HPDE6-E6E7 (cell line): ENCODE data around the gene FOXO3.
A peak's percentile ranks its signal among the peaks of the same experiment; 100 is the strongest.
"Not testable (repeated sequence)": the region's sequence is repeated elsewhere in the genome, so short reads cannot be mapped to it uniquely, and the experiment has no call there.

Experiments
- DNase-seq: peaks from one replicate; pipeline ENCODE4 v3.0.0; 2011; ENCODE audit warnings: missing footprints; ENCODE audit errors: extremely low spot score

FOXO3 gene

DNA sequence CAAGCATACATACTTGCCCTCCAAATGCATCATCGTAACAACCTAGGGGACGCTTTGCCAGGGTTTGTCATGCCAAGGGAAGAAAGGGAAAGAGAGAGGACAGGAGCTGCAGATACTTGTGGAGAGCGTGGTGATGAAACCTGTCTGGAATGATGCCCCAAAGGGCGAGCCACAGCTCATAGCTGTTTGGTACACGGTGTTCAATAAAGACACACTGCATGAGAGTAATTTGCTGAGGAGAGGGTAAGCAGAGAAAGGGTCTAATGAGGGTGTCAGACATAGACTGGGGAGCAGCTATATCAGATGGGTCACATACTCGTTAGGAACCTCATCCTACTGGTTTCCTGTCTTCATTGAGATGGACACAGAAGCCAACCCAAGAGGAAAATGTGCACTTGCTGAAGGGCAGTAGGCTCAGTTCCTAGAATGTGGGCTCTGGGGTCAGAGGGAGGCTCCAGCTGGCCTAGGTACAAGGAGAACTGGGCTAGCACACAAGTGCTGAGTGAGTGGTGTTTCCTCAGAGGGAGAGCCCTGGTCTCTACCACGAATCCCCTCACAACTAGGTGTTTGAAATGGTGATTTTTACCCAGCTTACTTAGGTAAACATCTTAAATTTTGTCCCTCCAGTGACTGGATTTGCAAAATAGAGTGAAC lies 5.2 kb upstream of the FOXO3 start:
- DNase-seq = no peak

DNA sequence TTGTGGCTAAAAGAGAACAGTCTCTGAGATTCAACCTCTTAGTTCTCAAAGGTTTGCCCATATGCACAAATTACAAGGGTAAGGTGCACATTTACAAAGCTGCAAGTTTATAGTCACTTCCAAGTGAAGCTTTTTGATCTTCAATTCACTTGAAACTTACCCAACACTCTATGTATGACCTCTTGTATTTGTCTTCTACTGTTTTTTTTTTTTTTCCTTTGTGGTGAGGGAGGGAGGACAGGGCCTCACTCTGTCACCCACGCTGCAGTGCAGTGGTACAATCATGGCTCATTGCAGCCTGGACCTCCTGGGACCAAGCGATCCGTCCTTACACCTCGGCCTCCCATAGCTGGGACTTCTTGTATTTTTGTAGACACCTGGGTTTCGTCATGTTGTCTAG lies 4.5 kb upstream of the FOXO3 start:
- no peak for DNase-seq

DNA sequence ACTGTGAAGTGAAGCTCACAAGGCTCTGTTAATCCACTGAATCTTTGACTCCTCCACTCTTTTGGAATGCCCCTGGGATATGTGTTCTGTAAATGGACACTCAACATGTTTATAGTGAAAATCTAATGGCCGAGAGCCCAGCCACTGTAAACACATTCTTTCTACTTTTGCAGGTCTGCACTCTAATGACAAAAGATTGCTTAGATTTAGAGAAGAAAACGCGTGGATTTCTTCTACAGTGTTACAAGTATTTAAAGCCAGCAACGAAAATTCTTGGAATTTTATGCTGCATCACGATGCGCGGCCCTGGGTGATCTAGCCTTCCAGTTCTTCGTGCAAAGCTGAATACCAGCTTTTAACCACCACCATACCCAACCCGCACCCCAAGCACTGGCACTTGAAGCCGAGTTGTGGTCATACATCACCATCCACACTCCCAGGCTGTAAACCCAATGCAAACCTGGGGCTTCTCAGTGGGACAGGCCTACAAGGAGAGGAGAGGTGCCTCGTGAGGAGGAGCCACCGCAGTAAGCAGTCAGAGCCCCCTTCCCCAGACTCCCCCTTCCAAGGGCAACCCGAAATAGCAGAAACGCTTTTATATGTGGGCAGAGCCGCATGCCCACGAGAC lies 3.7 kb upstream of the FOXO3 start:
- no peak for DNase-seq

DNA sequence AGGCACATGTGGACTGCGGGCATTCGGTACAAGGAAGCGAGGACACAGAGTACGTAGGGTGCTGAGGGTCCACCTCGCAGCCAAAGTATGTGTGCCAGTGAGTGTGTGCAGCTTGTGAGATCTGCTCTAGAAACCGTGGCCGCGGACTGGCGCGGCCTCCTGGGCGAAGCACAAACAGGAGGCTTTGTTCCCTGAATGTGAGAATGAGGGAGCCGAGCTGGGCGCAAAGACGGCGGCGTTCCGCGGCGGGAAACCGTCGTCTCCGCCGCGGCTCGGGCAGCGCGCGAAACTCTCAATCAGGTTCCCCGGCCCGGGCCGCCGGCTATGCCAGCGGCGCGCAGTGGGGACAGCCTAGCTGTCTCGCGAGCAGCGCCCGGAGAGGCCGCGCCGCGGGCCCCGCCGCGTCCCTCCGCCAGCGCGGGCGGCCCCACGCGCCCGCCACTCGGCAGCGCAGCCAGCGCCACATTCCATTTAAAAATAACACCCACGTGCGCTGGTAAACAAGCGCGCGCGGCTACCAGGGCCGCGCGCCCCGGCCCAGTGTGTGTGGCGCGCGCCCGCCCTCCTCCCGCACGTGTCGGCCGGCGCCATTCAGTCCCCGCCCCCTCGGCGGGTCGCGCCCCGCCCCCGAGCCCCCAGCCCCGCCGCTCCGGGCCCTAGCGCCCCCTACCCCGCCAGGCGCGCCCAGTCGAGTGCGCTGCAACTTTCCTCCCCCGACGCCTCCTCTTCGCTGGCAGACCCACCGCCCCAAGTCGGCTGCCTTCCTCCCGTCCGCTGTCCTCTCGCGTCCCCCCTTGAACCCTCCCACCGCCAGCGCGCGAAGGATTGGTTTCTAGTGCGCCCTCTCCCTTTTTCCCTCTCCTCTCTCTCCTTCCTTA lies 3.0 kb upstream of the FOXO3 start:
- DNase-seq = no peak

DNA sequence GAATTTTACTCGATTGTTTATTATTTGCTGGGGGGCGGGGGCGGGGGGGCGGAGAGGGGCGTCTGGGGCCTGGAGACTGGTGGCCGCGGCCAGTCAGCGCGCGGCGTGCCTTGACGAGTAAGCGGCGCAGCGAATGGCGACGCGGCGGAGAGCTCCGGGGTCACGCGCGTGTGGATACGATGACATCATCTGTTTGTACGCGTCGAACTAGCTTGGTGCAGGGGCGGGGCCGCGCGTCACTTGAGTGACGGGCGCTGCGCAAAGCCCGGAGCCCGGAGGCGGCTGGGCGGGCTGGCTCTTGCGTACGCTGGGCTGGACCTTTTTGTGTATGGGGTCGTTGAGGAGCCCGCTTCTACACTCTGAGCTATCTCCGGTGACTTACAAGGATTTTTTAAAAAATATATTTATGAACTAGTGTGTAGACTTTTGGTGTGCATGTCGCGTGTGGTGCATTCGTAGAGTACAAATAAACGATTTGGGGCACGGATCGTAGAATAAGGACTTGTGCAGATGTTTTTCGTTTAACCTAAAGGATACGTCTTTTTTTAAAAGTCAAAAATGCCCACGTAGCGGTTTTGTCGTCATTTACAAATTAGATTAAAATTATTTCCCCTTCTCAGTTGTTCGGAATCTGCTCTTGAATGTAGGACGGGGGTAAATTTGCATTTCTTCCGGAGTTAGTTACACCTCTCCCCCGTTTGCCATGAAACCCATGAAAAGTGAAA lies 2.2 kb upstream of the FOXO3 start:
- peak; percentile 67 for DNase-seq

DNA sequence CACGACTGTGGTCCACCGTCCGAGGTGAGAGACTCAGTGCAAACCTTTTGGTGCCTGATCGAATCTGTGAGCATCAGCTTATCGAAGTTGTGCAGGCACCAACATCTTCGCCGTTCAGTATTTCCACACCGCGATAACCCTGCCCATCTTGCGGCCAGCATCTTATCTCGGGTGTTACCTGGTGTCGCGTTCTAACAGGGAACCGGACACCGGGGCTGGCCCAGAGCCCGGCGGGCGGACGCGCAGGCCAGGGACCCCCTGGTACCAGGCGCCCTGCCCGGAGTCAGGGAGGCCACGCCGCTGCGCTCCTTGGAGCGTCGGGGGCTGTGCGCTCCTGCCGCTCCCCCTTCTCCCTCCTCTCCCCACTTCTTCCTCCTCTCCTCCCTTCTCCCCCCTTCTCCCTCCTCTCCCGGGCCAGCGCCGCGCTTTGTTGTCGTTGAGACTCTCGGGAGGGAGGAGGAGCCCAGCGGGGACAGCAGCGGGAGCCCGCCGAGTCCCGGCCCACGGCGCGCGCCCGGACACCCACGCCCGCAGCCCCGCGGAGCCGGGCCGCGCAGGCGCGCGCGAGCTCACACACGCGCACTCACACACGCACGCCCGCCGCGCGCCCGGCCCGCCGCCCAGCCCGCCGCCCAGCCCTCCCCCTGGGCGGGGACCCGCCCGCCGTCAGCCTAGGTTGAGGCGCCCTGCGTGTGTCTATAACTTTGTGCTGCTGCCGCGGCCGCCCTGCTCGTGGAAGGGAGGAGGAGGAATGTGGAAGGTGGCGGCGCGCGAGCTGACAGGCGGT lies 1.4 kb upstream of the FOXO3 start:
- DNase-seq = no peak

DNA sequence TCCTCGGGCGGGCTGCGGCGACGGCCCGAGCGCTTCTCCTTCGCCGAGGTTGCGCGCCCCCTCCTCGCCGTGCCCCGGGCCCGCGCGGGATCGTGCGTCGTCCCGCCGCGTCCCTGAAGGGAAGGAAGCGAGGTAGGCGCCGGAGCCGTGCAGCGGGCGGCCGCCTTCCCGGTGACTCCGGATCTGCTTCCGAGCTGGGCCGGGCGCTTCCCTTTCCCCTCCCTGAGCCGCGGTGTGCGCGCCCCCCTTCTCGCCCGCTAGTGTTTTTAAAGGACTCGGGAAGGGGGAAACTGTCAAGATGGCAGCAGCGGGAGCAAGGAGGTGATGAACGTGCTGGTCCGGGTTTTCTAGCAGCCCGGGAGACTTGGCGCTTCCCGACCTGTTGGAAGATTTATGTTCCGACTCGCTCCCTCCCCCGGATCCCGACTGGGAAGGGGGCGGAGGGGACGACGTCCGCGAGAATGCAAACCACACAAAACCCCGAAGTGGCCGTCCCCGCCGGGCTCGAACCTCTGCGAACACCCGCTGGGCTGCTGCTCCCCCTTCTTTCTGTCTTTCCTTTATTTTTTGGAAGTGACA lies 744 bp upstream of the FOXO3 start:
- no peak for DNase-seq

DNA sequence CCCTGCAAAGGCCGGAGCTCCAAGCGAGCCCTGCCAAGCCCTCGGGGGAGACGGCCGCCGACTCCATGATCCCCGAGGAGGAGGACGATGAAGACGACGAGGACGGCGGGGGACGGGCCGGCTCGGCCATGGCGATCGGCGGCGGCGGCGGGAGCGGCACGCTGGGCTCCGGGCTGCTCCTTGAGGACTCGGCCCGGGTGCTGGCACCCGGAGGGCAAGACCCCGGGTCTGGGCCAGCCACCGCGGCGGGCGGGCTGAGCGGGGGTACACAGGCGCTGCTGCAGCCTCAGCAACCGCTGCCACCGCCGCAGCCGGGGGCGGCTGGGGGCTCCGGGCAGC lies 561 bp downstream of the FOXO3 start:
- DNase-seq = not testable (repeated sequence)

DNA sequence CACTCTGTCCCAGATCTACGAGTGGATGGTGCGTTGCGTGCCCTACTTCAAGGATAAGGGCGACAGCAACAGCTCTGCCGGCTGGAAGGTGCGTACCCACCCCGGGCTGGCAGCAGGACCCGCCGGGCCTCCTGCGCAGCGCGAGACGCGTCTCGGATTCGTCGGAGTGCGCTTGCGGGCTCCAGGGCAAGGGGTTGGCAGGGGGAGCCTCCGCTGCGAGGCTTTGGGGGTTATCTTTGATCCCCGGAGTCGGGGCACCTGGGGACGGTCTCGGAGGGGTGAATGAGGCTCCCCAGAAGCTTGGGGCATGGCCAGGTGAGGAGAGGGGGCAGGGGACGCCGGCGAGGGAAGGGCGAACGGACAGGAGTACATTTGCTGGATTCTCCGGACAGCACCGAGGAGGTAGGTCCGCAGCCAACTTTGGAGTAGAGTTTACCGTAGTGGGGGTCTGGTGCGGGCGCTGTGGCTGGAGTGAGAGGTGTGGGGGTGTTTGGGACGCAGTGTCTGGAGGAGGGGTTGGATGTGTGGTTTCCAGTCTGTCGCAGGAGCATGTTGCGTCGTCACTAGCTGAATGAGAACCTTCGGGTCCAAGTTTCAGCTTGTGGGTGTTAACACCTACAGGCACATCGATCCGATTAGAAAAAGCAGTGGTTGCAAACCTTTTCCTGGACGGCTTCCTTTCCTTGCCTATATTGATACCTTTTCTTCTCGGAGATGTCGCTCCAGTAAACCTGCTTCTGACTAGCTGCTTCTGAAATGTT lies 1.2 kb downstream of the FOXO3 start:
- DNase-seq = no peak

DNA sequence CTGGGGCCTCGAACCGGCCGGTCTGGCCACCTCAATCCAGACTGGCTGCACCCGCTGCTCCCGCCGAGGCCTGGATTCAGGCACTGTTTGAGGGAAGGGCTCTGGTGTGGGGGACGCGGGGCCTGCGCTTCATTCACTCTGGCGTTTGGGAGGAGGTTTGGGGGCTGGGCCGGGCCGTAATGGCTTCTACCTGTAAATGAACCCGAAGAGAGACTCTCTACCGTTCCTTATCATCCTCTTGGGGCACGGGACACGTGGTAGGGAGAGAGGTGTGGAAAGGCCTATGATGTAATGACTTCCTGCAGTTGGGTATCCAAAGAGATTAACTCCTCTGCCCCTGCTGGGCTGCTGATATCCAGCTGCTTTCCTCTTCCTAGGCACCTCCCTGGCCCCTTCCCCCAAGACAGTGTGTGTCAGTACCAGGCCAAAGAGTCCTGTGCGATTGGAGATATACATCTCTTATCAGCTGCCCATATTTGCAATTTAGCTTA lies 1.8 kb downstream of the FOXO3 start:
- peak; percentile 76 for DNase-seq

DNA sequence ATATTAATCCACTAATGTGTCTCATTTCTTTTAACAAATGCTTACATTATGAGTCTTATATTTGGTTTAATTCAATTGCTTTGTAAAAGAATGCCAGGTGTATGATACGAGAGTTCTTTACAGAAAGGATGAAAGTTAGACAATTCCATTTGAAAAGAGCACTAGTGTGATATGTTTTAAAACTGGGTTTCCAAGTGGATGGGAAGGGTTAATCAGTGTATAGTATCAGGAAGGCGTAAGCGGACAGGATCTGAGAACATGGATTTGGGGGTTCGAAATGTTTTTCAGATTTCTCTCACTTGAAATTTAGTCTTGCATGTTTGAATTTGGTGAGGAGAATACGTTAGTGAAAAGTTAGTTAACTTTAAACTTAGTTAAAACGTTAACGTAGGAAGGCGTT lies 2.6 kb downstream of the FOXO3 start:
- no peak for DNase-seq

DNA sequence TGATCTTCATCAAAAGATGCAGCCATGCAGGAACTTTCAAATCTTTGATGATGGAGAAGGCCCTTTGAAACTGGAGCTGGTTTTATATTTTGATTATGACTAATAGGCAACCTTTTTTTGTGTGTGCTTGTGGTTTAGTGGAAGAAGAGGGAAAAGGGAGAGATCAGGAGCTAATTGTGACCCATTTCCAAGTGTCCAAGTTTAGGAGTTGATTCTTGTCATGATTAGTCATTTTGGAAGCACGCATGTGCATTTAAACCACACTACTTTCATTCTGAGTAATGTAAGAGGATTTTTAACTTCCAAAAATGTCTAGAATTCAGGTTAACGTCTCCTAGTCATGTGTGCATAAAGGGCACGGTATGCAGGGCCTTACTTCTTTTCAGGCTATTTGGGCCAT lies 3.5 kb downstream of the FOXO3 start:
- no peak for DNase-seq

DNA sequence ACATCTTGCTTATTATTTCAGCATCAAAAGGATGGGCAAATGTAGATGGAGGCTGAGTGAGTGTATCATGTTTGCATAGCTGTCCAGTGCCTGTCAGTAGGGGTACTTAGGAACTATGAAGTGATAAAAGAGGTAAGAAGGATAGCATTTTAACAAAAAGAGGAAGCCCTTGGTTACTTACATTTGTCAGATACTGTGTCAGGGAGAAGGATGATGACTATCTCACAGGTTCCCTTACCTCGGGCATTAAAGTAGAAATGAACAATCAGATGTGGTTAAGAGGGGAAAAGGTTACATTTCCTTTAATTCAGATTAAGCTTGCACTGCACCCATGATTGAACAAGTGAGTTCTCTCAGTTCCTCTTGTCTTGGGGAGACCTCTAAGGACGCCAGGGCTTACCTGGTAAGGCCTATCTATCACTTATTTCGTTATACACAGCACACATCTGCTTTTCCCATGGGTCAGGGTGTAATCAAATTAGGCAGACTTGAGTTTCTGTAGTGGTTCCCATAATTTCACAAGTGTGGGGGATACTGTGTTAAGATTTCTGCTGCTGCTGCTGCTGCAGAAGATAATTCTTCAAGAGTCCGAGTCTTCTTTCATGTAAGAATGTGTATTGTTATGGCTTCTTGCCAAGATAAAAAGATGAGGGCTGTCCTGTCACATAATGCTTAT lies 4.5 kb downstream of the FOXO3 start:
- no peak for DNase-seq

DNA sequence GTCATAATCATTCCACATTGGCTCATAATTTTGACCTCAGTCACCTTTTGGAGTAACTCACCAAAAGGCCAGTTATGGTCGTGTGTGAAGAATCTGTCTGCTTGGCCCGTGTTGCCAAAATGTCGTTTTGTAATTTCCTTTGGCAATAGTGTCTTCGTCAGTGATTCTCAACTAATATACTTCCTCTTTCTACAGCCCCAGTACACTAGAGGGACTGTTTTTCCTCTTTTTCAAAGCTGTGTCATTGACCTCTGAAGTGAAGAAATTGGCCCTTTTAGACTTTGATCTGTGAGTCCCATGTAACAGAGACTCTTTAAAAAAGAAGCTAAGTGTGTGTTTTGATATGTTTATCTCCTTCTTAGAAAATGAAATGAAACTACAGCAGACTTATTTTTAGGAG lies 5.2 kb downstream of the FOXO3 start:
- DNase-seq = no peak

DNA sequence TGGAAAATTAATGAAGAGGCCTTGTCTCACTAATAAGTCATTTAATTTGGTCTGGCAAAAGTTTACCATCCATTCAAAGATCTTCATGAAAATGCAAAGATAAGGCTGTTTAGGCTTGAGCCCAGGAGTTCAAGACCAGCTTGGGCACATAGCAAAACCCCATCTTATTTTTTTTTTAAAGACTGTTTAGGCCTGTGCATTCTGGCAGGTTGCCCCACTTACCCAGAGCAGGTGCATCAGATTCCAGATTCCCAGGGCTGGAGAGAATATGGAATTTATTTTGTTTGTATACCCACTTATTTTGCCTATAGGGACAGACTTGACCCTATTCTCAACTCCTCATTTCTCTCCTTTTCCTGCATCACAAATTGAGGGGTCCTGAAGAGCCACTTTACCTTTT lies 5.7 kb downstream of the FOXO3 start:
- DNase-seq = no peak

DNA sequence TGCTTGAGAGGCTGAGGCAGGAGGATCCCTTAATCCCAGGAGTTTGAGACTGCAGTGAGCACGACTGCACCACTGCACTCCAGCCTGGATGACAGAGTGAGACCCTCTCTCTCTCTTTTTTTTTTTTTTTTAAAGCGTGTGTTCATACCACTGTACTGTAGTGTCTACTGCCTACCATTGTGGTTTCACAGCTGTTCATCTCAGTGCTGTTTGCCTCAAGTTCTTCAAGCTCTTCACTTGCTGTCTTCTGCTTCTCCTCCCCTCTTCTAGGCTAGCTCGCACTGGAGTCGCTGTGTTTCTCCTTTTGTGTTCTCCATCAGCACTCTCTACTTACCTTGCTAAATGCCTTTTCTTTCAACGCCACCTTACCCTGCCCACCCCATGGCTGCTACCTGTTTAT lies 7.4 kb downstream of the FOXO3 start:
- no peak for DNase-seq

DNA sequence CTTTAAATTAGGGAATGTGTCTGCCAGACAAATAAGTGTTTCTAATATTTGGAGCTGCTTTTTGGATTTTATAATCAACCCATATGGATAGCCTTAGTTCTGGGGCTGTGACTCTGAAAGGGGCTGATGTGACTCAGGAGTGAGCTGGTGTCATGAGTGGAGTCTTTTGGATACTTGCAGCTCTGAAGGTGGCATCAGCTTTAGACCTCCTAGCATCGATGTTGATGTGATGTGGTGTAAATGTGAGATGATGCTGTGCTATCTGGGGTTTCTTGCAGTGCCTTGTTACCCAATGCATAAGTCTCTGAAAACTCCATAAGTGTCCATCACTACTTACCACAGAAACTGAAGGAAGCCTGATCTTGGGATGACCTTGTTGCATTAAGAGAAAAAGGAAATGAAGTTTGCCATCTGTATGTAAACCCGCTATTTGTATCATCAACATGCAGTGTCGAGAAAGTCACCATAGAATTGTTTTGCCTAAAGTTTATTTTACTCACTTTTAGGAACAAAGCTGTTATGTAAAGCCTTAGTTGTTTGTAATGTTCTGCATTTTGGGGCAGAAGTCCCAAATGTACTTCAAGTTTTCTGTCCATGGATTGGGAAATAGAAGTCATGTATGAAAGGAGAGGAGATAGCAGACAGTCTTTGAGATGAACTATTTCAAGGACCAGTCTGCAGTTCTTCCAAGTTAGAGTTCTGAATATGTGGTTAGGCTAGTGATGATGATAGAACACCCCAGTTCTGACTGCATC lies 8.0 kb downstream of the FOXO3 start:
- DNase-seq = no peak

DNA sequence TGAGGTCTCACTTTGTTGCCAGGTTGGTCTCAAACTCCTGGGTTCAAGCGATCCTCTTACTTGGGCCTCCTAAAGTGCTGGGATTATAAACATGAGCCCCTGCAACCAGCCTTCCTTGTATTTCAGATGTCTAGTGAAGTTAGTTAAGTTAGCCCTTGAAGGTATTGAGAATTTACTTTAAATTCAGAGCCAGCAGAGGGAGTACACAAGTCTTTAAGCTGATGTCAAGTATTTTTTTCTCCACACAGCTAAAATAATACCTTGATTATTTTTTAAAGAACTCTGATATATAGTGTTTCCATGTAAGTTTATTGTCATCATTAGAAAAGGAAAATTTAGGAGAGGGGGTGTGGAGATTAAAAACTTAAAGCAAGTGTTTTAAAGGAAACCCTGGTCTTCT lies 9.8 kb downstream of the FOXO3 start:
- DNase-seq = no peak
